GM21825 (cell line): ENCODE results near the gene CDKN2B-AS1.
"Not testable (repeated sequence)": the region's sequence is repeated elsewhere in the genome, so short reads cannot be mapped to it uniquely, and the experiment has no call there.

ENCODE experiments used
- ATAC-seq: cut with Tn5 transposase; IDR thresholded peaks from one replicate; pipeline ENCODE4 v1.9.1; 2021; ENCODE audit warnings: mild to moderate bottlenecking, moderate library complexity; ENCODE audit not compliant: unreplicated experiment

The CDKN2B-AS1 gene

GRCh38 chr9:22041775-22042174 is 47.2 kb downstream of the CDKN2B-AS1 start:
- no peak for ATAC-seq

GRCh38 chr9:22043928-22044327 is 49.3 kb downstream of the CDKN2B-AS1 start:
- ATAC-seq: no peak

- no peak for ATAC-seq
These were observed 50.0 kb downstream of the CDKN2B-AS1 start for GRCh38 chr9:22044583-22044982.

GRCh38 chr9:22045423-22045822 is 50.8 kb downstream of the CDKN2B-AS1 start:
- no peak for ATAC-seq

- no peak for ATAC-seq
These were observed 51.8 kb downstream of the CDKN2B-AS1 start for GRCh38 chr9:22046243-22046885.

- ATAC-seq: no peak
These were observed 53.0 kb downstream of the CDKN2B-AS1 start for GRCh38 chr9:22047596-22047995.

GRCh38 chr9:22049411-22049810 is 54.8 kb downstream of the CDKN2B-AS1 start:
- no peak for ATAC-seq

- ATAC-seq: peak; percentile 93
These were observed 56.3 kb downstream of the CDKN2B-AS1 start for GRCh38 chr9:22050924-22051323.

- no peak for ATAC-seq
These were observed 57.9 kb downstream of the CDKN2B-AS1 start for GRCh38 chr9:22052376-22052945.

GRCh38 chr9:22053178-22053577 is 58.6 kb downstream of the CDKN2B-AS1 start:
- no peak for ATAC-seq

- no peak for ATAC-seq
These were observed 59.5 kb downstream of the CDKN2B-AS1 start for GRCh38 chr9:22054076-22054475.

GRCh38 chr9:22054529-22054928 is 59.9 kb downstream of the CDKN2B-AS1 start:
- ATAC-seq: no peak

GRCh38 chr9:22055090-22055489 is 60.5 kb downstream of the CDKN2B-AS1 start:
- ATAC-seq: no peak

GRCh38 chr9:22056402-22056801 is 61.8 kb downstream of the CDKN2B-AS1 start:
- ATAC-seq: no peak

- not testable (repeated sequence) for ATAC-seq
These were observed 63.4 kb downstream of the CDKN2B-AS1 start for GRCh38 chr9:22057972-22058371.

- no peak for ATAC-seq
These were observed 66.3 kb downstream of the CDKN2B-AS1 start for GRCh38 chr9:22060831-22061383.

- ATAC-seq: no peak
These were observed 70.4 kb downstream of the CDKN2B-AS1 start for GRCh38 chr9:22064957-22065356.

- no peak for ATAC-seq
These were observed 71.0 kb downstream of the CDKN2B-AS1 start for GRCh38 chr9:22065431-22066200.

GRCh38 chr9:22067196-22067595 is 72.6 kb downstream of the CDKN2B-AS1 start:
- ATAC-seq: no peak

GRCh38 chr9:22068369-22068768 is 73.8 kb downstream of the CDKN2B-AS1 start:
- no peak for ATAC-seq

GRCh38 chr9:22073349-22073748 is 78.8 kb downstream of the CDKN2B-AS1 start:
- ATAC-seq: no peak

GRCh38 chr9:22078081-22078480 is 83.5 kb downstream of the CDKN2B-AS1 start:
- ATAC-seq: no peak
